ENCODE measurements around the gene SH2B3.

The SH2B3 gene

GRCh38 chr12:111429828-111430432 is 24.2 kb downstream of the SH2B3 start:
- peak; percentile 64 for DNase-seq

DNA sequence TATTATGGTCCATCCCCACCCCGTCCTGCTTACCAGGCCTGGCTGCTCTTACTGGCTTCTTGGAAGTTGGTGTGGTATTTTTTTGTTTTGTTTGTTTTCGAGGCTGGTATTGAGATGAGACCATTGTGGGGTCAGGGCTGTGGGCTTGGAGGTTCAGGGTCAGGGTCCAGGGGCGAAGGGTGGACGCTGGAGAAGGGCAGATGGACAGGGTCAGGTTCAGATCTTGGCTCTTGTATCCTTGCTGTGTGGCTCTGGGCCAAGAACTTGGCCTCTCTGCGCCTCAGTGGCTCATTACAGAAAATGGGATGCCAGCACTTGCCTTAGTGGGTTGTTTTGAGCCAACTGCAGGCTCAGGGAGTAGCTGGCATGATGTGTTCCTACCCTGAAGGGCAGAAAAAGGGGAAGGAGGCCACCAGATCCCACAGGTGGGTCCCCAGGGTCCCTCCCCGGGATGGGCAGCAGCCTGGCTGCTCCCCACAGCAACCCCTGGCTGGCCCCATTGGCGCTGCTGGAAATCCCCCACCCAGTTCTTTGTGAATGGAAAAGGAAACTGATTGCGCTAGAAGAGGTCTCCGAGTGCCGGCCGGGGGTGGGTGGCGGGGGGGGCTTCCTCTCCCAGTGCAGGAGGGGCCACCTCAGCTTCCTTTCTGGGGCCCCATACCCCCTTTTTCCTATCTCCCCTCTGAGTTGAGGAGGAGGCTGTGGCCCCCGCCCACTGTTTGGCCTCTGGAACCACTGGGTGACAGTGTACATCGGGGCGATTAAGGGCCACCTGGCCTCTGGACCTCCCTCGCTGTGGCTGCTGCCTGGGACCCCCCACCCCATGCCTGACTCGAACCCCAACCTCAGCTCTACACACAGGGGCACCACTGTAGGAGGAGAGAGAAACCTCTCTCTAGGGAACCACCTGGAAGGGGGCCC is 25.0 kb downstream of the SH2B3 start:
- DNase-seq = peak; percentile 70

DNA sequence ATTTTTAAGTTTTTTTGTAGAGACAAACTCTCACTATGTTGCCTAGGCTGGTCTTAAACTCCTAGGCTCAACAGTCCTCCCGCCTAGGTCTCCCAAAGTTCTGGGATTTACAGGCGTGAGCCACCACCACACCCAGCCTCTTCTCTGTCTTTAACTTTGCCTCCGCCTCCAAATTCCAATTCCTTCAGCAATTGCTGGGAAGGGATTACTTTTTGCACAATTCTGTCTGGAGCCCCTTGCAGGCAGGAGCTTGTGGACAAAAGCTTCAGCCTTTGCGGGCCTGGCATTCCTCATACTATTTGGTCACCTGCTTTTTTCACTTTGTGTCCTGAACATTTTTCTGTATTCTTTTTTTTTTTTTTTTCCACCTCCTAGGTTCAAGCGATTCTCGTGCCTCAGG is 26.0 kb downstream of the SH2B3 start:
- DNase-seq = no peak

- no peak for DNase-seq
Measured at GRCh38 chr12:111434049-111434448, 28.3 kb downstream of the SH2B3 start.

- DNase-seq = peak; percentile 87
Measured at GRCh38 chr12:111434680-111435338, 29.1 kb downstream of the SH2B3 start.

DNA sequence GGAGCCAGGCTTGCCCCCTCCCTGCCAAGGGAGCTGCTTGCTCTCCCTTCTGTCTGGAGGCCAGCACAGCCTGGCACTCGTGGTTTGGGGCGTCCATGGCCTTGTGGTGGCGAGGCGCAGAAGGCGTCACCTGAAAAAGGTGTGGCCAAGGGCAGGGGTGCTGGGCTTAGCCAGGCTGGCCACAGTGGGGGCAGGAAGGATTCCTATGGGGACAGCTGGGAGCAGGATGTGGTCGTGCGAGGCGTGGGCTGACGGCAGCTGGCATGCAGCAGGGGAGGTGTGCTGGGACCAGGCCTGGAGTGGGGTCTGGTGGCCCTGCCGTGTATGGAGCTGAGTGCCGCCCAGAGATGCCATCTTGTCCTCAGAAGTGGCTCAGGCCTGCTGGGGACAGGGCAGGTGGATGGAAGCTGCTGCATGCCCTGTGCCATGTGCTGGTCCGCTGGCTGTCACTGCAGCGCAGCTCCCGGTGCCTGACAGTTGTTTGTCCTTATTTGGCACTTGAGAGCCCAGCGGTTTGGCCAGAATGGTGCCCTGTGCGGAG is 30.0 kb downstream of the SH2B3 start:
- DNase-seq = peak; percentile 29

DNA sequence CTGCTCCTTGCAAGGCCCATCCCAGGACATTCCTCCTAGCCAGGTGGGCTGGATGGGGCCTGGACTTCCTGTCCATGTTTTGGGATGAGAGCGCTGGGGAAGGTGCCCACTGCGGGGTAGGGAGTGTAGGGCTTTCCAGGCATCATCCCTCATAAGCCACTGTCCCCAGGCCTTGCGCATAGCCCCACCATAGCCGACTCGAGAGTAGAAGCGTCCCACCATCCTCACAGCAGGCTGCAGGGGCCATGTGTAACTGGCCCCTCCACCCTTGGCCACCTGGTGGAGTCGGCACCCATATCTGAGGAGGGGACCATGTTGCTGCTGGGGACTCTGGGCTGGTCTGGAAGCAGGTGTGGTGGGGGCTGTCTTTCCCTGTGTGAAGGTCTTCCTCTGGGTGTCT is 30.5 kb downstream of the SH2B3 start:
- no peak for DNase-seq

- no peak for DNase-seq
Measured at GRCh38 chr12:111436811-111437210, 31.1 kb downstream of the SH2B3 start.

DNA sequence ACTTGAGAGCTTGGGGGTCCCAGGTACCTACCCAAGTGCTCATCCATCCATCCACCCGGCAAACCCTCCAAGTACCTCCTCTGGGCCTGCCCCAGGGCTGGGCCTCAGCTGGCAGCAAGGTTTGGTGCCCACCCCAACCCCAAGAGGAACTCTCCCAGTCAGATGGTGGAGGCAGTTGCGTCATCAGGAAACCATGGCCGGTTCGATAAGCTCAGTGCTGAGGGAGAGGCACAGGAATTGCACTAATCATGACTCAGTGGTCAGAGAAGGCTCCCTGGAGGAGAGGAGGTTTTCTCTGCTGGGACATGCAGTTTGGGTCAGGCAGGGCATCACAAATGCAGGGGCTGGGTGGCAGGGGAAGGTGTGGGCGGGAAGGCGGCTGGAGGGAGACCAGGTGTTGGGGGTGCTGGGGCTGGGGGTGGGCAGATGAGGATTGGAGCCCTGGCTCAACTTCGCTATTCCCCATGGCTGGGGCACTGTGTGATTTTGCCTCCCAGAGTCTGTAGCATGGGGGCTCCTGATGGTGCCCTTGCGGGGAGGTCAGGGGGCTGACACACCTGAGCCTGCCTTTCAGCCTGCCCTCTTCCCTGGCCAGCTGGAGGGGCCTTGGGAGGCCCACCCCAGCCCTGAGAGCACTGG is 32.2 kb downstream of the SH2B3 start:
- DNase-seq = no peak

DNA sequence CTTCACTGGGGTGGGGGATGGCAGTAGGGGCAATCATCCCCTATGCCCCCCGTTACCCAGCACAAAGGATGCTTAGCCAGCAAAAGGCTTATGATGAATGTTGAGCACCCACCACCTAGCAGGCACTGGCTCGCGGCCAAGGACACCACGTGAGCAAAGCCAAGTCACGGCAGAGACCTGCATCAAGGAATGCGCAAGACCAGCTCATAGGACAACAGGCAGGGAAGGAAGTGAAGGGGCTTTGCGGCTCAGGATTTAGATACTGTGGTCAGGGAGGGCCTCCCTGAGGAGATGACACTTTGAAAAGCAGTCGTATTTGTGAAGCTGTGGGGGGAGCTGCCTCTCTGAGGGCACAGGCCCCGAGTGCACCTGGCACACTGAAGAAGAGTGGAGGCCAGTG is 32.8 kb downstream of the SH2B3 start:
- peak; percentile 66 for DNase-seq

DNA sequence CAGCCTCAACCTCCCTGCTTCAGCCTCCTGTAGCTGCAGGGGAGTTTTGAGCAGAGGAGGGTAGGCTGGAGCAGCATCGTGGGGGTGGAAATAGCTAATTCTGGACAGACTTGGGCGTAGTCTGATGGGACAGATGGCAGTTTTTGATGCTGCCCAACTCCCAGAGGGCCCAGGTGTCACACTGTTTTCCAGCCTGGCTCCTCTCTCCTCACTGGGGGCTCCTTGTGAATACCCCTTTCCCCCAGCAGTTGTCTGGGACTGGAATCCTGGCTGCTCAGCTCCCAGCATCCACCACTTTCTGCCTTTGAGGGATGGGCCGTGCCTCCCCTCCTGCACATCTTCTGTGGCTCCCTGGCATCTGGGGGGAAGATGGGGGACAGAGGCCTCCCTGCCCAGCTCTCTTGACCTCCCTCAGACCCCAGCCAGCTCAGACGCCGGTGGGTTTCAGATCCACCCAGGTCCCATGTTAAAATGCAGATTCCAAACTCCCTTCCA is 34.0 kb downstream of the SH2B3 start:
- DNase-seq = no peak

DNA sequence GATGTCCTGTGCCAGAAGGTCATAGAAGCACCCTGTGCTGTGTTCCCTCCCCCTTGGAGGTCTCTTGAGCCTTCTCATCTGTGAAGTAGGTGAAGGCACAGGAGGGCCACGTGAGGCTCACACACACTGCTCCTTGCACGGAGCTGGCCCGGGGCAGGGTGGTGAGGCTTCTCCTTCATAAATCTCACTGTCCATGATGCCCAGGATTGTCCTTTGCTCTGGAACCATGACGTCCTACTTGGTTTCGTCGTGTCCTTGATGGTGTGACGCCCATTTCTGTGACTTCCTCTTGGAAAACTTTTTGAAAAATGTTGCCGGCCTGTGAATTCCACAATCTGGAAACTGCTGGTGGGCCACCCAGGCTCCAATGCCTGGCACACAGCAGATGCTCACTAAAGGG is 34.4 kb downstream of the SH2B3 start:
- no peak for DNase-seq

DNA sequence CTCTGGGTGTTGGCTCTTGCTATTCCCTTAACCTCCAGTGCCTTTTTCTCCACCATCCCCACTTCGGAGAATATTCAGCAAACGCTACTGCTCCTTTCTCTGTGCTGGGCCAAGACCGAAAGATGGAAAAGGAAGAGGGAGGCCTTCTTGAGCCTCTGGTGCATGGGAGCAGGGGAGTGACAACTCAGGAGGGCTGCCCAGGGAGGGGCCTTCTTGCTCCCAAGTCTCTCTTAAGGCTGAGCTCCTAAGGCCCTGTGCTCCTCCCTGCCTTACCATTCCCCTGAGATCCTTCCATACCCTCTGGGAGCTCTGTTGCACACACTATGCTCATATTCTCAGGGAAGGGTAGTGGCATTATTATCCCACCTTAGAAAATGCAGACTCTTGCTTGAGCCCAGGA is 34.9 kb downstream of the SH2B3 start:
- DNase-seq = no peak

GRCh38 chr12:111441107-111441928 is 35.6 kb downstream of the SH2B3 start:
- DNase-seq = no peak

DNA sequence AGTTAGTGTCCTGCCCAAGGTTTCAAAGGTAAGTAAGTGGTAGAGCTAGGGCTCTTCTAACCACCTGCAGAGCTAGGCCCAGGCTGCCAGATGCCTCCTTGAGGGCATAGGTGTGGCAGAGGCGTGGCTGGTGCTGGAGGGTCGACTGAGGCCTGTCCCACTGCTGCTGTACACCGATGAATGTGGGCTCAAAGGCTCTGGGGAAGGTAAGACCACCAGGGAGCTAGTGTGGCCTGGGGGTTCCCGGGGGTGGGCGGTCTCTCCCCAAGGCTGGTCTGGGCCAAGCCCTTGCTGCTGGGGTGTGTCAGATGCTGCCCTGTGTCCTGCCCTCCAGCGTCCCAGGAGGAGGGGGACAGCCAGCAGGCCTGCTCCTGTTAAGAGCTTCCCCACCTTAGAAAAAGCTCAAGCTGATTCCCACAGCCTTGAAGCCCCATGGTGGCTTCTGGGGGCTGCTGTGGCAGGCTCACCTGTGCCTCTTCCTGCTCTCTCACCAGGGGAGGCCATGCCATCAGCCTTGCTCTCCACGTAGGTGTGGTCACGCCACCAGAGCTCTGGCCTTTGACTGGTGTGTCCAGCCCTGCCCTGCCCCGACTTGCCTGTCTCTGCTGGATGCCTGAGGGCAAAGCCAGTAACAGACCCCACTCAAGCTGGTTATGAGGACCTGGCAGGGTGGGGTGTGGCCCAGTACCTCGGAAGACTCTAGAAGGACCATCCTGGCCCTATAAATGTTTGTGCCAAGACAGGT is 36.8 kb downstream of the SH2B3 start:
- no peak for DNase-seq

DNA sequence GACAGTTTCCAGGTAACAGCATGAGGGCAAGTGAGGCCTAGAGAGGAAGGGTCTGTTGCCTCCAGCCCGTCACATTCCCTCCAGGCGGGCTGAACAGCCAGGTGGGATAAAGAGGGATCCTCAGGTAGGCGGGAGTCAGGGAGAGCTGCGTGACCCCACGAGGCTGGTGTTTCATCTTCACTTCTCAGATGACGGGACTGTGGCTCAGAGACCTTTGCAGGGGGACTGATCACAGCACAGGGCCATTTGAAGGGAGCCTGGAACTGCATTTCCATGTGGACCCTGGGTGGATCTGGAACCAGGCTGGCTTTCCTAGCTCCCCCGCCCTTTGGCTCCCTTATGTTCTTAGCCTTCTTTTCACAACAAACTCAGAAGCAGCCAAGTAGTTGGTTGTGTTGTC is 37.4 kb downstream of the SH2B3 start:
- DNase-seq = no peak

GRCh38 chr12:111443586-111443985 is 37.9 kb downstream of the SH2B3 start:
- DNase-seq = no peak

DNA sequence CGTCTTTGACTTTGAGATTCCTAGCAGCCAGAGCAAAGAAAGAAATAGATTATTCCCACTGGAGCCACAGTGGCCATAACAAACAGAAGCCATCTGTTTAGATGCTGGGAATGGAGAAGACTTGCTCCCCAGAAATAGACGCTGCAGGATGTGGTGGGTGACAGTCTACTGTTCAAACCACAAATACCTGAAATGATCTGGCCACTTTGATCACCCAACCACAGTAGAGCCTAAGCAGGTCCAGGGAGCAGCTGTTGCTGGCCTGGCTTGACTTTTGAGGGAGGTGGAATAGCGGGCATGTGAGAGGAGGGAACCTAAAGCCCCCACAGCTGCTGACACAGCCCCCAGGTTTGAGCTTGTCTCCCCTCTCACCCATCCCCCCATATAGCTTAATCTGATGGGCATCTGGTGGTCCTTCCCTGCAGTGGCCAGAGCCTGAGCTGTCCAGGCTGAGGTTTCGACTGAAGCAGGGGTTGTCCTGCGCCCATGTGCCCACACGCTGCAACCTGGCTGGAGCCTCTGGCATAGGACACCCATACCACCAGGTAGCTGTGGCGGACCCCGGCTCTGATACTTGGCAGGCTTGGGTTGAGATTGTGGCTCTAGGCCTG is 38.7 kb downstream of the SH2B3 start:
- DNase-seq = no peak

DNA sequence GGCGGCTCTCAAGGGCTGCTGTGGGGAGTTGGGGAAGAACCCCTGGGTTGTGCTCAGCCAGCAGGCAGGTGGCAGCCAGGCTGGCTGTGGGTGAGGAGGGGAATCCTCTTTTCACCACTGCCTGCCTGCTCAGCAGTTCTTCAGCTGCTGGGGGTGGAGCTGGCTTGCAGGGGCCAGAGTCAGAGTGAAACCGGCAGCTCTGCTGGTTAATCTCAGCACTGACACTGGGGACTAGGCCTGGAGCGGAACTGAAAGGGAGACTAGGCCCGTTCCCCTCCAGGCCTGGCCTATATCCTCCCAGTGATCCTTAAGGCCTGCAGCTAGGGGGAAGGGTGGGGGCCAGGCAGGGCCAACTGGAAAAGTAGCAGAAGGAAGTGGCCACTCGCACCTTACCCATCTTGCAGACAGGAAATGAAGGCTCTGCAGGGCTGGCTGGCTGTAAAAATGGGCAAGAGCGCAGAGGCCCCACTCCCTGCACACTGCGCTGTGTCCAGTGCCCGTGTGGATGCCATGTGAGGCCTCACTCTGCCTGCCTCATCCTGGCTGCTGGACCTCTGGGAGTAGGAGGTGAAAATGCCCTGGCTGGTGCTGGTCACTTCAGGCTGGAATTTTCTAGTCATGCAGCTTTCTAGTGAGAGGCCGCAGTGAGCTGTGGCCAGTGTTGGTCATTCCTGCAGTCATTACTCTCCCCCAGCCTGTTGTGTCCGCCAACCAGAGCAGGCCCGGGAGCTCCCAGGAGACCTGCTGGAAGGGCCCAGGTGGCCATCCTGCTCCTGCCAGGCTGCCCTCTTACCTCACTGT is 39.4 kb downstream of the SH2B3 start:
- peak; percentile 79 for DNase-seq

Data from activated CD4-positive, alpha-beta T cell treated with anti-CD3 and anti-CD28 coated beads, Interleukin-2, amount 50 U/mL, for 1 hour (primary cell).